HFFc6 (cell line): ENCODE measurements around the gene SYNJ2. TPM values are rescaled to one million over a fixed set of nuclear protein-coding genes. Genes with fewer than 3 reads are reported as not detected.

Experiments
- DNase-seq: peaks from one replicate; pipeline ENCODE4 v3.0.0-alpha.2; 2018
- H3K27ac Mint-ChIP-seq: 2 replicates; pipeline ENCODE4 v1.8.0; 2020; ENCODE audit warnings: mild to moderate bottlenecking, mixed read lengths
- H3K27me3 Mint-ChIP-seq: 2 replicates; pipeline ENCODE4 v1.8.0; 2021; ENCODE audit warnings: mild to moderate bottlenecking, moderate library complexity, mixed read lengths; ENCODE audit not compliant: insufficient read depth
- H3K36me3 Mint-ChIP-seq: 2 replicates; pipeline ENCODE4 v1.8.0; 2021; ENCODE audit warnings: low read depth, mixed read lengths
- H3K4me1 Mint-ChIP-seq: 2 replicates; pipeline ENCODE4 v1.8.0; 2020; ENCODE audit warnings: low read depth, mixed read lengths
- H3K4me3 Mint-ChIP-seq: 2 replicates; pipeline ENCODE4 v1.8.0; 2020; ENCODE audit warnings: mild to moderate bottlenecking, moderate library complexity, mixed read lengths
- H3K9me3 Mint-ChIP-seq: 2 replicates; pipeline ENCODE4 v1.8.0; 2020; ENCODE audit warnings: mild to moderate bottlenecking, mixed read lengths
- total RNA-seq, 6 experiments: library from RNA; stranded (reverse); fragmentation: NEBNext Ultra II Directional; extraction: Animal tissue kit (Norgen Biotek cat#: 25700); gene quantifications; 2 replicates in 1 of 6; 3 replicates in 5 of 6; pipeline ENCODE4 v1.2.3, GENCODE V29; 2021
- TF ChIP-seq, protein P1 (sequence below): fragments of 200-600 bp; sonication (generic); IDR thresholded peaks from 2 replicates; pipeline ENCODE4 v1.5.0; 2021; ENCODE audit warnings: antibody characterized with exemption, mild to moderate bottlenecking

The SYNJ2 gene
- total RNA-seq, 6 experiments from 2014 or later = 31.8 to 46.4 (median 41.3) TPM

DNA sequence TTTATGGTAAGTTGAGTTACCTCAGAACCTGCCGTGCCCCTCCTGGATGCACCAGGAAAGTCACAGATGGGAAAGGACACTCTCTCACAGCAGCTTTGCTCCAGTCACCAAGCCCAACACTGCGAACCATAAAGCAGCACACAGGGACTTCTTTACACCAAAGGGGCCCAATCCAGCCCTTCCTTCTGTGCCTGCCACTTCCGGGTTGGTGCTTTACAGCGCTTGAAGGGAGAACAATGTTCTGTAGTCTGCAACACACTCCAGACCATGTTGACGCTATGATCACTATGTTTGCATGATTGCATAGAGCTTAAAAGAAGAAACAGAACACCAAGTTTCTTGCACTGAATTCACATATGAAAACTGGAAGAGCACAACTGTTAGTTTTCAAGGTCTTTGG is 129.3 kb downstream of the SYNJ2 start:
- Mint-ChIP-seq H3K4me3 (no peak overlapping the region), H3K36me3 (peaks cover 20% of the 10 kb centered on the region), H3K4me1 (no peaks in the 10 kb centered on the region), H3K9me3 (no peaks in the 10 kb centered on the region), H3K27ac (no peak overlapping the region), H3K27me3 (no peaks in the 10 kb centered on the region; the same call in 1 of the 2 replicates)
- DNase-seq = no peak
- TF ChIP-seq, protein P1, sequence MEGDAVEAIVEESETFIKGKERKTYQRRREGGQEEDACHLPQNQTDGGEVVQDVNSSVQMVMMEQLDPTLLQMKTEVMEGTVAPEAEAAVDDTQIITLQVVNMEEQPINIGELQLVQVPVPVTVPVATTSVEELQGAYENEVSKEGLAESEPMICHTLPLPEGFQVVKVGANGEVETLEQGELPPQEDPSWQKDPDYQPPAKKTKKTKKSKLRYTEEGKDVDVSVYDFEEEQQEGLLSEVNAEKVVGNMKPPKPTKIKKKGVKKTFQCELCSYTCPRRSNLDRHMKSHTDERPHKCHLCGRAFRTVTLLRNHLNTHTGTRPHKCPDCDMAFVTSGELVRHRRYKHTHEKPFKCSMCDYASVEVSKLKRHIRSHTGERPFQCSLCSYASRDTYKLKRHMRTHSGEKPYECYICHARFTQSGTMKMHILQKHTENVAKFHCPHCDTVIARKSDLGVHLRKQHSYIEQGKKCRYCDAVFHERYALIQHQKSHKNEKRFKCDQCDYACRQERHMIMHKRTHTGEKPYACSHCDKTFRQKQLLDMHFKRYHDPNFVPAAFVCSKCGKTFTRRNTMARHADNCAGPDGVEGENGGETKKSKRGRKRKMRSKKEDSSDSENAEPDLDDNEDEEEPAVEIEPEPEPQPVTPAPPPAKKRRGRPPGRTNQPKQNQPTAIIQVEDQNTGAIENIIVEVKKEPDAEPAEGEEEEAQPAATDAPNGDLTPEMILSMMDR = no peak

DNA sequence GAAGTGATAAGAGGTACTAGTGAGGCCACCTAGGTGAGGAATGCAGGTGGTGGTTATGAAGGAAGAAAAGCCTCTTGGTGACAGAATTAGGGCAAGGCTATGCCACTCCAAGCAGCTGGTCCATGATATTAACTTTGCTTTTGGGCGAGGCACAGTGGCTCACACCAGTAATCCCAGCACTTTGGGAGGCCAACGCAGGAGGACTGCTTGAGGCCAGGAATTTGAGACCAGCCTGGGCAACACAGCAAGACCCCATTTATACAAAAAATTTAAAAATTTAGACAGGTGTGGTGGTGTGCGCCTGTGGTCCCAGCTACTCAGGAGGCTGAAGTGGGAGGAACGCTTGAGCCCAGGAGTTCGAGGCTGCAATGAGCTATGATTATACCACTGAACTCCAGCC is 130.3 kb downstream of the SYNJ2 start:
- TF ChIP-seq, protein P1 = no peak
- Mint-ChIP-seq H3K27me3 (no peaks in the 10 kb centered on the region; the same call in 1 of the 2 replicates), H3K4me1 (no peaks in the 10 kb centered on the region), H3K36me3 (peaks cover 20% of the 10 kb centered on the region), H3K9me3 (no peaks in the 10 kb centered on the region), H3K4me3 (no peak overlapping the region), H3K27ac (no peak overlapping the region)
- DNase-seq = no peak

DNA sequence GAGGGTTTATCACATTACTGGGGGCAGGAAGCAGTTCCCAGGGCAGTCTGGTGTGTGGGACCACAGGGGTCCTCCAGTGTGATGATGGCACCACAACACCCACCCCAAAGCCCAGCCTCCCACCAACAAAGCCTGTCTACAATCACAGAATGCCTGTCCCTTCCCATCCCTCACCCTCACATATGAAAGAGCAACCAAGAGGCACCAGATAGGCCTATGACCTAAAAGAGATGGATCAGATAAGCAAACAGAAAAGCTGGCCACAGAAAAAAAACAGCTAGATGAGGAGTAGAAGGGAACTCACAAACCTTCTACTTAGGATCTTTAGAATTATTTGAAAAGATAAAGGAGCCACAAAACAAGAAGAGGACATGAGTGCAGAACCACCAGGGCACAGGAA is 132.1 kb downstream of the SYNJ2 start:
- H3K4me3 Mint-ChIP-seq = no peak overlapping the region
- no peaks in the 10 kb centered on the region for H3K27me3 Mint-ChIP-seq
- H3K4me1 Mint-ChIP-seq = no peaks in the 10 kb centered on the region
- H3K36me3 Mint-ChIP-seq = peaks cover 22% of the 10 kb centered on the region
- DNase-seq = no peak
- no peak overlapping the region for H3K27ac Mint-ChIP-seq
- TF ChIP-seq, protein P1 = no peak
- no peaks in the 10 kb centered on the region for H3K9me3 Mint-ChIP-seq

DNA sequence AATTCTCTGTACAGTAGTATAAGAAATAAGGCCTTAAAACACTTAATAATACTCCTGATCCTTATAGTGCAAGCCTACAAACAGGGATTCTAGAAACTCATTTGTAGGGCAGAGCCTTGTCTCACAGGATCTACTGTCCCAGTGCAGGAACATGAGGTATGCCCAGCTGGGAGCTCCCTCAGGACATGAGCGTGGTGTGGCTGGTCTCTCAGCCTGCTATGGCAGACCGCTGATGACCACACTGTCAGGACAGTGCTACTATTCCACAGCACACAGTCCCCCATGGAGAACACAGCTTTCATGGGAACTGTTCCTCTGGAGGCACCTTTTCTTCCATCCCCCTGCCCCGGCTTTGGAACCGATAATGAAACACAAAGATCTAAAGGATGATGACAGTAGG is 133.4 kb downstream of the SYNJ2 start:
- H3K9me3 Mint-ChIP-seq = no peaks in the 10 kb centered on the region
- no peaks in the 10 kb centered on the region for H3K27me3 Mint-ChIP-seq
- H3K4me3 Mint-ChIP-seq = no peak overlapping the region
- TF ChIP-seq, protein P1 = no peak
- H3K36me3 Mint-ChIP-seq = peaks cover 16% of the 10 kb centered on the region
- no peaks in the 10 kb centered on the region for H3K4me1 Mint-ChIP-seq
- no peak overlapping the region for H3K27ac Mint-ChIP-seq
- no peak for DNase-seq

DNA sequence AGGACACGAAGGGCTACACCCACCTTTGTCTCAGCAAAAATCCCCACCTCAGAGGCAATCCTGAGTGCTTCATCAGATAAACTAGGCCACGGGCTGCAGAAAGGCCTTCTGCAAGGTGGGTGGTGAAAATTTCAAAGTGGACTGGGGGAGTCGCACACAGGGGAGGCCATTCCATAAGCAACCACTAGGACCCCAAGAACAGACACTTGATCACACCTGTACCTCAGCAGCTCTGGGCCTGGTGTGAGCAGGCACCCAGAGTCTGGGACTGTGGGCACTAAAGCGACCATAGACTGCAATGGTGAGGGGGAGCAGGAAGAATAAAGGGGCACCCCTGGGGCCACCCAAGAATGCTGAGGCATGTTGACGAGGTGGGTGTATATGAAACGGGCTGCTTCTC is 133.8 kb downstream of the SYNJ2 start:
- Mint-ChIP-seq H3K9me3 (no peaks in the 10 kb centered on the region), H3K27ac (no peak overlapping the region), H3K4me1 (no peaks in the 10 kb centered on the region), H3K4me3 (no peak overlapping the region), H3K27me3 (no peaks in the 10 kb centered on the region), H3K36me3 (peaks cover 16% of the 10 kb centered on the region)
- TF ChIP-seq, protein P1 = 0 out of 2 replicates have a peak, but pooled peaks have one; percentile 16
- no peak for DNase-seq

DNA sequence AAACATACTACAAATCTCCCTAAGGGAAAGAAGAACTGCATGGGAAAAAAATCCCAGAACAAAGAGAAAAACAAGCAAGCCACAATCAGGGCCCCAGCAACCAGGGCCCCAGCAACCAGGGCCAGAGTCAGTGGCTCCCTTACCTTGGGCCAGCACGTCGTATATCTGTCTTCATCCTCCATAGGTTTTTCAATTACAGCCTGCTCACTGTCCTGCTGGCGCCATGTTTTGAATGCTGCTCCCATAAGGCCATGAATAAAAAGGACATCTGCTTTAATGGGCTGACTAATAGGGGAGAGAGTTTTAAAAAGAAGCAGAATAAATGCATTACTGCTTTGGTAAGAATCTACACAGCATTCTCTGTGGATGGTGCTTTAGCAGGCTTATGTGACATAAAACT is 137.2 kb downstream of the SYNJ2 start:
- Mint-ChIP-seq H3K27ac (no peak overlapping the region), H3K36me3 (peaks cover 16% of the 10 kb centered on the region), H3K27me3 (no peaks in the 10 kb centered on the region), H3K4me3 (no peak overlapping the region), H3K9me3 (no peaks in the 10 kb centered on the region), H3K4me1 (no peaks in the 10 kb centered on the region)
- TF ChIP-seq, protein P1 = no peak
- DNase-seq = no peak
